ENCODE data around the gene LRRC52.

- TF ChIP-seq ZNF598 (CRISPR knock-in tag; IDR thresholded peaks at IDR 0.05; ENCODE audit: borderline replicate concordance), result no peak
- TF ChIP-seq ESRRA (CRISPR knock-in tag; IDR thresholded peaks at IDR 0.05; ENCODE audit: low read depth), result no peak
- TF ChIP-seq ERF (CRISPR knock-in tag; IDR thresholded peaks at IDR 0.05), result no peak
- no peak for TF ChIP-seq MTA3 (CRISPR knock-in tag; IDR thresholded peaks at IDR 0.05)
- no peak for TF ChIP-seq TAF1 (CRISPR knock-in tag; IDR thresholded peaks at IDR 0.05)
- TF ChIP-seq MYC (CRISPR knock-in tag; IDR thresholded peaks at IDR 0.05; ENCODE audit: borderline replicate concordance), result no peak
- no peak for TF ChIP-seq ETV6 (CRISPR knock-in tag; conservative IDR thresholded peaks at IDR 0.05)
- no peak for TF ChIP-seq ZNF337 (CRISPR knock-in tag; IDR thresholded peaks at IDR 0.05; ENCODE audit: borderline replicate concordance, low read depth)
- no peak for TF ChIP-seq REST (IDR thresholded peaks at IDR 0.05; ENCODE audit: borderline replicate concordance in 1 of 2, low read depth in 1 of 2, low read length in 2 of 2)
- no peak for TF ChIP-seq ZXDC (CRISPR knock-in tag; IDR thresholded peaks at IDR 0.05)
- TF ChIP-seq HNRNPK (IDR thresholded peaks at IDR 0.05; ENCODE audit: low read depth, low read length, poor library complexity, severe bottlenecking), result no peak
Observed at GRCh38 chr1:165563551-165563950, 19.8 kb downstream of the LRRC52 start.

Data from HepG2 (cell line).